ENCODE data around the gene ADAMTS14.
A peak's percentile ranks its signal among the peaks of the same experiment; 100 is the strongest.
"Not testable (repeated sequence)": the region's sequence is repeated elsewhere in the genome, so short reads cannot be mapped to it uniquely, and the experiment has no call there.

ADAMTS14 gene

DNA sequence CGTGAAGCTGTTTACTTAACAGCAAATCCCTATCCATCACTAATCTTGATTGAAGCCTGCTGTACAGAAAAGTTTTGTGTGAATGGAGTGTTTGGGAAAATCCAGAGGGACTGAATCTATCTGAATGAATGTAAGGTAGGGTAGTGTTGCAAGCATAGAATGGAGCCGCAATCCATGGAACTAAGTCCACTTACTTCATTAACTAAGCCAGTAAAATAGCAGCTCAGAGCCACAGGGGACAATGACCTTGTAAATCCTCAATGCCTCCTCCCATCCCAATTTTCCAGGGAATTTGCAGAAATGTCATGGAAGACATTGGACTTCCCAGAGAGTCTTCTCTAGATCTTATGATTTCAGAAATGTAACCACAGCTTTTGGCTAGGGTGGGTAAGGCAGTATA is 97.7 kb downstream of the ADAMTS14 start:
- TF ChIP-seq, protein P1, sequence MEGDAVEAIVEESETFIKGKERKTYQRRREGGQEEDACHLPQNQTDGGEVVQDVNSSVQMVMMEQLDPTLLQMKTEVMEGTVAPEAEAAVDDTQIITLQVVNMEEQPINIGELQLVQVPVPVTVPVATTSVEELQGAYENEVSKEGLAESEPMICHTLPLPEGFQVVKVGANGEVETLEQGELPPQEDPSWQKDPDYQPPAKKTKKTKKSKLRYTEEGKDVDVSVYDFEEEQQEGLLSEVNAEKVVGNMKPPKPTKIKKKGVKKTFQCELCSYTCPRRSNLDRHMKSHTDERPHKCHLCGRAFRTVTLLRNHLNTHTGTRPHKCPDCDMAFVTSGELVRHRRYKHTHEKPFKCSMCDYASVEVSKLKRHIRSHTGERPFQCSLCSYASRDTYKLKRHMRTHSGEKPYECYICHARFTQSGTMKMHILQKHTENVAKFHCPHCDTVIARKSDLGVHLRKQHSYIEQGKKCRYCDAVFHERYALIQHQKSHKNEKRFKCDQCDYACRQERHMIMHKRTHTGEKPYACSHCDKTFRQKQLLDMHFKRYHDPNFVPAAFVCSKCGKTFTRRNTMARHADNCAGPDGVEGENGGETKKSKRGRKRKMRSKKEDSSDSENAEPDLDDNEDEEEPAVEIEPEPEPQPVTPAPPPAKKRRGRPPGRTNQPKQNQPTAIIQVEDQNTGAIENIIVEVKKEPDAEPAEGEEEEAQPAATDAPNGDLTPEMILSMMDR (IDR thresholded peaks at IDR 0.05; ENCODE audit: low read depth, low read length), result no peak
- Histone ChIP-seq H3K36me3 (no peaks in the 10 kb centered on the region), H3K4me3 (ENCODE audit: low read depth, low read length) (no peak overlapping the region), H3K27ac (no peak overlapping the region), H3K27me3 (ENCODE audit: insufficient read depth, low read depth, severe bottlenecking) (no peaks in the 10 kb centered on the region), H3K9me3 (ENCODE audit: severe bottlenecking) (peaks cover 8% of the 10 kb centered on the region)
- DNase-seq, result no peak

DNA sequence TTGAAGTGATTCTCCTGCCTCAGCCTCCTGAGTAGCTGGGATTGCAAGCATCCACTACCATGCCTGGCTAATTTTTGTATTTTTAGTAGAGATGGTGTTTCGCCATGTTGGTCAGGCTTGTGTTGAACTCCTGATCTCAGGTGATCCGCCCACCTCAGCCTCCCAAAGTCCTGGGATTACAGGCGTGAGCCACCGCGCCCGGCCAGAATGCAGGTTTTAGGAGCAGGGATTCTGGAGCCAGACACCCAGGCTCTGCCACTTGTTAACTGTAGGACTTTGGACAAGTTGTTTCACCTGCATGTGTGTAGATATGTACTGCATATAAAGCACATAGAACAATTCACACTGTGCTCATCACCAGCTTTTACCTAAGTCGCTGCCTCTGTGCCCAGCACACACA is 98.2 kb downstream of the ADAMTS14 start:
- H3K4me3 ChIP-seq (ENCODE audit: low read depth, low read length); H3K27ac ChIP-seq; H3K9me3 ChIP-seq (ENCODE audit: severe bottlenecking): not testable (repeated sequence)

DNA sequence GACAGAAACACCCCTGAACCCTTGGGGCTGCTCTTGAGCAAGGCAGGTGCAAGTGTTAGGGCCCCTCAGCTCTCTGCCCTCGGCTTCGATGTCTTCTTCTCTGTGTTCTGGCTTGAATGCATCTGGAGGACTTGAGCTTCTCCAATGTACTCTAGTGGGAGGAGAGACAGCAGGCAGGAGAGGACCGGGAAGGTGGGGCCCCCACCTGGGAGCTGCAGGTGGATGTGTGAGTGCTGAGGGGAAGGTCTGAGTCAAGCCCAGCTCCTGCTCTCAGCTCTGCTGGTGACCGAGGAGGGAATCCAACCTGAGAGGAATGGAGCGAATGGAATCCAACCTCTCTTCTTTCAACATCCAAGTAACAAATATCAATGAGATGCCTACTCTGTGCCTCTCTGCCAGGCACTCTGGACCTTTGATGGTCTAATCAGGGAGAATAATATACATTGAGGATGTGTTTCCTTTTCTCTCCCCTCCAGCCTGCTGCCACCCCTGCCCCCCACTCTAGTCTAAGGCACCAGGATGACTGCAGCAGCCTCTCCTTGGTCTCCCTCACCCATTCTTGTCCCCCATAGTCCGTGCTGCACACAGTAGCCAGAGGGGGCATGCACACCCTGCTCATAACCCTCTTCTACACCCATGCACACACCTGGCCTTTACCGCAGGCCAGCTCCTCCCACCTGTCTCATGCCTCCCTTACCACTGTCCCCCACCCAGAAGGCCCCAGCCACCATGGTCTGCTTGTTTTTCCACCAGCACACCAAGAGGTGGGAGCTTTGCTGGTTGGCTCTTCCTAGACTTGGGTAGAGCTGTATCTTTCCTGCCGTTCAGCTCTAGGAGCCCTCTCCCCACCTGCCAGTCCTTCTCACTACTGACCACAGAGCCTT is 99.2 kb downstream of the ADAMTS14 start:
- H3K4me3 ChIP-seq (ENCODE audit: low read depth, low read length), result no peak overlapping the region
- no peaks in the 10 kb centered on the region for H3K27me3 ChIP-seq (ENCODE audit: insufficient read depth, low read depth, severe bottlenecking)
- no peaks in the 10 kb centered on the region for H3K36me3 ChIP-seq
- H3K27ac ChIP-seq, result no peak overlapping the region
- no peak for DNase-seq
- TF ChIP-seq, protein P1 (IDR thresholded peaks at IDR 0.05; ENCODE audit: low read depth, low read length), result 0 out of 2 replicates have a peak, but pooled peaks have one; percentile 1
- no peaks in the 10 kb centered on the region for H3K9me3 ChIP-seq (ENCODE audit: severe bottlenecking)

More for the DNA sequence above, 98.2 kb downstream of the ADAMTS14 start:
- DNase-seq; H3K27me3 ChIP-seq (ENCODE audit: insufficient read depth, low read depth, severe bottlenecking); H3K36me3 ChIP-seq: not testable (repeated sequence)

DNA sequence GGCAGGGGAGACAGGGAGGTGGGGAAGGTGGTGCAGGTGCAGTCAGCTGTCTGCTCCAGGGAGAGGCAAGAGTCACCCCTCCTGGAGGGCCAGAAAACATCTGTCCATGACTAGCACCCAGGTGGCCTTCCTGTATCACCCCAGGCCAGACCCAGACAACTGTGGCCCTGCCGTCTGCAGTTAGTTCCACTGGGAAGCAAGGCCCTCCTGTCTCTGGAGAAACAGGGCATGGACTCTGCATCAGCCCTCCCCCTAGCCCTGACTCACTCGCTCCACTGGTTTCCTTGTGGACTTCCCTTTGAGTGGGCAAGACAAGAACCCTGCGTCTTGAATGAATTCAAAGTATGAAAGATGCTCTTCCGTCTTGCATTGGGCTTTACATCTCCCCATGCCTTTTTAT is 100.3 kb downstream of the ADAMTS14 start:
- DNase-seq, result no peak
- Histone ChIP-seq H3K9me3 (ENCODE audit: severe bottlenecking) (no peaks in the 10 kb centered on the region), H3K36me3 (no peaks in the 10 kb centered on the region), H3K27me3 (ENCODE audit: insufficient read depth, low read depth, severe bottlenecking) (no peaks in the 10 kb centered on the region), H3K27ac (no peak overlapping the region), H3K4me3 (ENCODE audit: low read depth, low read length) (no peak overlapping the region)
- TF ChIP-seq, protein P1 (IDR thresholded peaks at IDR 0.05; ENCODE audit: low read depth, low read length), result no peak

DNA sequence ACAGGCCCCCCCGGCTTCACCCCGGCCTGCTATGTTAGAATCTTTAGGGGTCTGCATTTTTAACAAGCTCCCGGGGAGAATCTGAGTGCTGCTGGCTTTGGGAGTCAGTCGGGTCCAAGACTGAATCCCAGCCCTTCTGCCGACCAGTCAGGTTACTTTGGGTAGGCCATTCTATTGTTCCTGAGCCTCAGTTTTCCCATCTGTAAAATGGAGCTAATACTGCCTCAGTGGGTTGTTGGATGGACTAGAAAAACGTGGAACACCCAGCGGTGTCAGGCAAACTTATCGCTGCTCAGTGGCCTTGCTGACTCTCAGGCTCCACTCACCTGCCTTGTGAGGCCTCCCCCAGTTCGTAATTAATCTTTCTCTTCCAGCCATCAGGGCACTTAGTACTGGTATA is 101.2 kb downstream of the ADAMTS14 start:
- DNase-seq, result no peak
- Histone ChIP-seq H3K9me3 (ENCODE audit: severe bottlenecking) (no peaks in the 10 kb centered on the region), H3K4me3 (ENCODE audit: low read depth, low read length) (no peak overlapping the region), H3K27ac (no peak overlapping the region), H3K27me3 (ENCODE audit: insufficient read depth, low read depth, severe bottlenecking) (no peaks in the 10 kb centered on the region), H3K36me3 (no peaks in the 10 kb centered on the region)
- TF ChIP-seq, protein P1 (IDR thresholded peaks at IDR 0.05; ENCODE audit: low read depth, low read length), result no peak

DNA sequence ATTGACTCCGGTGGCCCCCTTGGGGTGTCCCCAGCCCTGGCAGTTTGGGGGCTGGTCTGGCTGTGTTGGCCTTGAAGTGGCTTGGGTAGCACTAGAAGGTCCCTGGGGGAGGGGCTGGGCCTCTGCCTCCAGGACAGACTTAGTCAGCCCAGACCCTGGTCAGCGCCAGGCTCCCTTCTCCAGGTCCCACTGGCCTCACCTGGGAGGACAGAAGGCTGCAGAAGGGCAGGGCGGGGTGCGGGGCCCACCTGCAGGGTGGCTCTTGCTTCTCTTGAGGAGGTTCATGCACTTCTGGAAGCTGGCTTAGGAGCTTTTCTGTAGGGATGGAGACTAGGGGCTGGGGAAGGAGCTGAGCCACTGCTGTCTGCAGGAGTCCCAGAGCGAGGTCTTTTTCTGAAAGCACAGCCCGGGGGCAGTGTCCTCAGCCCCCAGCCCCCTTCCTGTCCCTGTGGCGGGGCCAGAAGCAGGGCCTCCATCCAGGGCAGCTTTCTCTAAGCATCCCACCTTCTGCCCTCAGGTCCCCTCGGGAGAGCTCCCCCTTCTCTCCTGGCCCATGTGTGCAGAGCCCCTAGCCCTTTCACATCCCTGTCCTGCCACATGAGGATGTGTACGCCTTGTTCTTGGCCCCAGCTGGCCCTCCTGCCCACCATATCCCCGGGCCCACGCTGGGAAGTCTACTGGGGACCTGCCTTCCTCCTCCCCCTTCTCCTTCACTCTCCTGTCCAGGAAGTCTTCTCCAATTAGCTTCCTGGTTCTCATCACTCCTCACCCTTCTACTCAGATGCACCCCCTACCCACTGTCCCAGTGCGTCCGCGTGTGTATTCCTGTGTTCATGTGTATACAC is 101.9 kb downstream of the ADAMTS14 start:
- no peaks in the 10 kb centered on the region for H3K36me3 ChIP-seq
- H3K27ac ChIP-seq, result no peak overlapping the region
- no peaks in the 10 kb centered on the region for H3K9me3 ChIP-seq (ENCODE audit: severe bottlenecking)
- DNase-seq, result no peak
- H3K27me3 ChIP-seq (ENCODE audit: insufficient read depth, low read depth, severe bottlenecking), result no peaks in the 10 kb centered on the region
- TF ChIP-seq, protein P1 (IDR thresholded peaks at IDR 0.05; ENCODE audit: low read depth, low read length), result no peak
- no peak overlapping the region for H3K4me3 ChIP-seq (ENCODE audit: low read depth, low read length)

Measured in WERI-Rb-1 (cell line).